ENCODE data around the gene LTV1.
"Not testable (repeated sequence)": the region's sequence is repeated elsewhere in the genome, so short reads cannot be mapped to it uniquely, and the experiment has no call there.

LTV1 gene

GRCh38 chr6:143842902-143843676, at the start of gene LTV1:
Gene LTV1, plus strand, starts transcription at chr6:143843338. Its CDS starts 140 bp downstream, at chr6:143843478.
- peak; percentile 83 for DNase-seq (ENCODE audit: low read depth)

- not testable (repeated sequence) for DNase-seq (ENCODE audit: low read depth)
Measured at GRCh38 chr6:143796551-143796950, 46.6 kb upstream of the LTV1 start.

GRCh38 chr6:143798487-143798886, 44.7 kb upstream of the LTV1 start:
- DNase-seq (ENCODE audit: low read depth) = not testable (repeated sequence)

- no peak for DNase-seq (ENCODE audit: low read depth)
Measured at GRCh38 chr6:143802833-143803565, 40.1 kb upstream of the LTV1 start.

GRCh38 chr6:143803769-143804568, 39.2 kb upstream of the LTV1 start:
- no peak for DNase-seq (ENCODE audit: low read depth)

GRCh38 chr6:143804835-143805239, 38.3 kb upstream of the LTV1 start:
- no peak for DNase-seq (ENCODE audit: low read depth)

GRCh38 chr6:143806282-143807102, 36.6 kb upstream of the LTV1 start:
- peak; percentile 74 for DNase-seq (ENCODE audit: low read depth)

GRCh38 chr6:143807103-143807772, 35.9 kb upstream of the LTV1 start:
- DNase-seq (ENCODE audit: low read depth) = no peak

- DNase-seq (ENCODE audit: low read depth) = no peak
Measured at GRCh38 chr6:143810745-143811144, 32.4 kb upstream of the LTV1 start.

- DNase-seq (ENCODE audit: low read depth) = no peak
Measured at GRCh38 chr6:143811501-143812157, 31.5 kb upstream of the LTV1 start.

GRCh38 chr6:143817621-143818020, 25.5 kb upstream of the LTV1 start:
- DNase-seq (ENCODE audit: low read depth) = no peak

- no peak for DNase-seq (ENCODE audit: low read depth)
Measured at GRCh38 chr6:143821359-143821758, 21.8 kb upstream of the LTV1 start.

GRCh38 chr6:143822584-143823024, 20.5 kb upstream of the LTV1 start:
- DNase-seq (ENCODE audit: low read depth) = peak; percentile 50

- no peak for DNase-seq (ENCODE audit: low read depth)
Measured at GRCh38 chr6:143823548-143823947, 19.6 kb upstream of the LTV1 start.

GRCh38 chr6:143828572-143828971, 14.6 kb upstream of the LTV1 start:
- no peak for DNase-seq (ENCODE audit: low read depth)

GRCh38 chr6:143836150-143836549, 7.0 kb upstream of the LTV1 start:
- DNase-seq (ENCODE audit: low read depth) = no peak

GRCh38 chr6:143838395-143838794, 4.7 kb upstream of the LTV1 start:
- no peak for DNase-seq (ENCODE audit: low read depth)

GRCh38 chr6:143839196-143839595, 3.9 kb upstream of the LTV1 start:
- no peak for DNase-seq (ENCODE audit: low read depth)

- no peak for DNase-seq (ENCODE audit: low read depth)
Measured at GRCh38 chr6:143840595-143841265, 2.4 kb upstream of the LTV1 start.

- DNase-seq (ENCODE audit: low read depth) = peak; percentile 11
Measured at GRCh38 chr6:143842461-143842901, 657 bp upstream of the LTV1 start.
